HepG2 (cell line): ENCODE data around the gene WDCP. TPM values are rescaled to one million over a fixed set of nuclear protein-coding genes. Genes with fewer than 3 reads are reported as not detected.

Experiments used
- BHLHE40 ChIP-seq: IDR thresholded peaks from 2 replicates; pipeline ENCODE4 v1.6.1; 2011; ENCODE audit warnings: low read length, improper control_type of control experiment
- CREB1 ChIP-seq, 2 experiments: fragments of 450-650 bp in 1 of 2; IDR thresholded peaks; 2 replicates each; pipeline ENCODE4 v1.6.1; 2016 to 2017; ENCODE audit warnings: control low read depth in 1 of 2, mild to moderate bottlenecking in 1 of 2, missing compliant biosample characterization in 1 of 2, missing genetic modification characterization in 1 of 2
- CSRNP1 ChIP-seq: sonication (generic); formaldehyde crosslinking; IDR thresholded peaks from 2 replicates; pipeline ENCODE4 v1.8.1; 2023; ENCODE audit warnings: mild to moderate bottlenecking, missing genetic modification reagents
- KDM2A ChIP-seq: sonication (generic); formaldehyde crosslinking; IDR thresholded peaks from 2 replicates; pipeline ENCODE4 v1.4.0; 2020; ENCODE audit warnings: low read depth, missing genetic modification reagents, borderline replicate concordance
- KLF11 ChIP-seq: IDR thresholded peaks from 2 replicates; pipeline ENCODE4 v1.6.1; 2016; ENCODE audit warnings: missing compliant biosample characterization
- MTA1 ChIP-seq: sonication (generic); formaldehyde crosslinking; IDR thresholded peaks from 2 replicates; pipeline ENCODE4 v1.4.0; 2020; ENCODE audit warnings: missing genetic modification reagents, mild to moderate bottlenecking, borderline replicate concordance
- NCOA1 ChIP-seq: sonication (generic); formaldehyde crosslinking; IDR thresholded peaks from 2 replicates; pipeline ENCODE4 v1.9.0; 2021; ENCODE audit warnings: missing genetic modification reagents
- NONO ChIP-seq, 2 experiments: fragments of 450-650 bp in 1 of 2; sonication (generic) in 1 of 2; formaldehyde crosslinking in 1 of 2; IDR thresholded peaks in 1 of 2; conservative IDR thresholded peaks in 1 of 2; 2 replicates each; pipeline versions ENCODE4 v1.6.1 to v1.8.0; 2017 to 2022; ENCODE audit warnings: mild to moderate bottlenecking in 1 of 2, missing genetic modification reagents in 1 of 2, moderate library complexity in 1 of 2
- RBM39 ChIP-seq: fragments of 200-400 bp; formaldehyde crosslinking; IDR thresholded peaks from one replicate; pipeline ENCODE4 v1.6.1; 2018; ENCODE audit warnings: antibody characterized with exemption, mild to moderate bottlenecking, low read depth, low read length; ENCODE audit not compliant: poor library complexity, severe bottlenecking
- TFDP1 ChIP-seq: IDR thresholded peaks from 2 replicates; pipeline ENCODE4 v1.6.1; 2016; ENCODE audit warnings: missing compliant biosample characterization, missing genetic modification reagents, borderline replicate concordance
- ZNF407 ChIP-seq: sonication (generic); formaldehyde crosslinking; IDR thresholded peaks from one replicate; pipeline ENCODE4 v1.5.1; 2020; ENCODE audit warnings: mild to moderate bottlenecking, missing genetic modification reagents; ENCODE audit errors: not compliant biosample characterization
- ZSCAN12 ChIP-seq: sonication (generic); formaldehyde crosslinking; IDR thresholded peaks from 2 replicates; pipeline ENCODE4 v1.9.0; 2021; ENCODE audit warnings: mild to moderate bottlenecking, missing genetic modification reagents
- polyA plus RNA-seq, 8 experiments: library from polyadenylated mRNA; depleted of rRNA in 3 of 8; stranded (reverse) in 7 of 8; unstranded in 1 of 8; fragments of >200 nt; fragmentation: Illumina TruSeq in 4 of 8; extraction: Trizol in 4 of 8; gene quantifications; 2 replicates each; pipeline versions ENCODE4 v1.2.1 to v1.2.3, GENCODE V29; 2011 to 2016; ENCODE audit warnings: low read depth in 4 of 8, missing spikeins in 1 of 8, mixed read lengths in 1 of 8; ENCODE audit not compliant: insufficient read depth in 1 of 8
- total RNA-seq, 5 experiments: library from RNA; depleted of rRNA; stranded (reverse); fragments of >200 nt; fragmentation: Illumina TruSeq; extraction: Trizol; gene quantifications; 2 replicates each; pipeline ENCODE4 v1.2.3, GENCODE V29; 2016; ENCODE audit warnings: low read depth in 1 of 5

Gene WDCP
- total and polyA plus RNA-seq, 2 of the 13 experiments (the other 11 are each of a cell fraction or from before 2014, with no cell fraction given): 17.4 to 22.6 TPM

GRCh38 chr2:24046930-24047702 is at the start of gene WDCP (continued):
- TF ChIP-seq CSRNP1 (CRISPR knock-in tag): 0 out of 2 replicates have a peak, but pooled peaks have one; percentile 55
- TF ChIP-seq NCOA1 (CRISPR knock-in tag): no peak
- TF ChIP-seq BHLHE40: 0 out of 2 replicates have a peak, but pooled peaks have one; percentile 9
- TF ChIP-seq RBM39: peak; percentile 45
- TF ChIP-seq ZNF407: peak; percentile 82
- peak; percentile 82; the same call in 1 of the 2 replicates for TF ChIP-seq KDM2A (CRISPR knock-in tag)
- TF ChIP-seq MTA1 (CRISPR knock-in tag): peak; percentile 51; the same call in 1 of the 2 replicates
- peak; percentile 66 for TF ChIP-seq CREB1 (IDR thresholded peaks at IDR 0.05)
- TF ChIP-seq CREB1 (CRISPR knock-in tag; IDR thresholded peaks at IDR 0.05): peak; percentile 89
- no peak for TF ChIP-seq NONO (IDR thresholded peaks at IDR 0.05)
- TF ChIP-seq NONO (CRISPR knock-in tag; conservative IDR thresholded peaks at IDR 0.05): 0 out of 2 replicates have a peak, but pooled peaks have one; percentile 34
- no peak for TF ChIP-seq ZSCAN12 (CRISPR knock-in tag)
- peak; percentile 88 for TF ChIP-seq TFDP1 (CRISPR knock-in tag)
- 0 out of 2 replicates have a peak, but pooled peaks have one; percentile 49 for TF ChIP-seq KLF11 (CRISPR knock-in tag)
- TF ChIP-seq, all 625 proteins: peak for 242
